Activated T-cell treated with anti-CD3 and anti-CD28 coated beads, Interleukin-2, amount 50 U/mL, for 72 hours (primary cell): ENCODE measurements around the gene CYB5R2. TPM values are rescaled to one million over a fixed set of nuclear protein-coding genes. Genes with fewer than 3 reads are reported as not detected.
A peak's percentile ranks its signal among the peaks of the same experiment; 100 is the strongest.

Source experiments
- ATAC-seq, 2 donors: fragments of 150-1000 bp; cut with Tn5 transposase; replicated peaks in 1 of 2; 2 replicates each; pipeline ENCODE4 v1.10.0; 2021; ENCODE audit warnings: moderate library complexity in 2 of 2, mild to moderate bottlenecking in 1 of 2
- DNase-seq, 2 donors: peaks; one replicate each; pipeline ENCODE4 v3.0.0; 2021 to 2022; ENCODE audit warnings: mixed read lengths in 1 of 2
- H3K27ac Mint-ChIP-seq: one replicate; pipeline ENCODE4 v1.8.0; 2022; ENCODE audit warnings: mild to moderate bottlenecking, moderate library complexity, mixed read lengths
- H3K27me3 Mint-ChIP-seq: one replicate; pipeline ENCODE4 v1.8.0; 2022; ENCODE audit warnings: low read depth, mixed read lengths
- H3K36me3 Mint-ChIP-seq, 2 donors: one replicate each; pipeline ENCODE4 v1.8.0; 2022; ENCODE audit warnings: mixed read lengths in 2 of 2, mild to moderate bottlenecking in 1 of 2; ENCODE audit not compliant: insufficient read depth in 2 of 2
- H3K4me1 Mint-ChIP-seq: one replicate; pipeline ENCODE4 v1.8.0; 2022; ENCODE audit warnings: low read depth, mixed read lengths
- H3K4me3 Mint-ChIP-seq, 2 donors: one replicate each; pipeline ENCODE4 v1.8.0; 2022; ENCODE audit warnings: mild to moderate bottlenecking in 2 of 2, mixed read lengths in 2 of 2, moderate library complexity in 2 of 2
- H3K9me3 Mint-ChIP-seq, 2 donors: one replicate each; pipeline ENCODE4 v1.8.0; 2022; ENCODE audit warnings: mixed read lengths in 2 of 2
- total RNA-seq, 2 donors: library from RNA; stranded (reverse); gene quantifications; one replicate each; pipeline ENCODE4 v1.2.3, GENCODE V29; 2022

Gene CYB5R2
- total RNA-seq, result 10 to 100 TPM; 12.8 to 14.8 TPM

GRCh38 chr11:7672960-7673723, at the start of gene CYB5R2:
TSS of gene CYB5R2 (minus strand) at chr11:7673500. CDS start at chr11:7672825, 675 bp downstream.
- peaks cover 50% of the 10 kb centered on the region for H3K4me1 Mint-ChIP-seq
- ATAC-seq (peak; percentile 23 to 29), DNase-seq (peak; percentile 28 to 35)
- no peaks in the 10 kb centered on the region for H3K36me3 Mint-ChIP-seq
- H3K4me3 Mint-ChIP-seq, result peak within 1 kb of the TSS; percentile 71 to 84
- H3K9me3 Mint-ChIP-seq, result no peaks in the 10 kb centered on the region
- peaks cover 46% of the 10 kb centered on the region for H3K27me3 Mint-ChIP-seq
- peak within 1 kb of the TSS; percentile 26 for H3K27ac Mint-ChIP-seq

- Mint-ChIP-seq H3K27me3 (peaks cover 37% of the 10 kb centered on the region), H3K4me1 (peaks cover 6% of the 10 kb centered on the region), H3K4me3 (no peak overlapping the region), H3K9me3 (peaks cover 2 to 8% of the 10 kb centered on the region in 2 donors), H3K36me3 (peaks cover 0 to 2% of the 10 kb centered on the region in 2 donors), H3K27ac (no peak overlapping the region)
- no peak for DNase-seq
- ATAC-seq, result no peak
Observed at GRCh38 chr11:7714786-7715185, 41.5 kb upstream of the CYB5R2 start.

- no peak within 1 kb of the TSS for H3K27ac Mint-ChIP-seq
- H3K9me3 Mint-ChIP-seq, result no peaks in the 10 kb centered on the region
- H3K36me3 Mint-ChIP-seq, result no peaks in the 10 kb centered on the region
- no peak for DNase-seq
- ATAC-seq, result no peak
- peaks cover 48% of the 10 kb centered on the region for H3K27me3 Mint-ChIP-seq
- no peak within 1 kb of the TSS for H3K4me3 Mint-ChIP-seq
- H3K4me1 Mint-ChIP-seq, result no peaks in the 10 kb centered on the region
Observed at GRCh38 chr11:7706377-7706776, 33.1 kb upstream of the CYB5R2 start, which contains the start of gene OVCH2. TSS of gene OVCH2 (minus strand) at chr11:7706477. CDS start at chr11:7706394, 83 bp downstream.

GRCh38 chr11:7703740-7704139, 30.4 kb upstream of the CYB5R2 start:
- DNase-seq (no peak), ATAC-seq (no peak)
- no peaks in the 10 kb centered on the region for H3K9me3 Mint-ChIP-seq
- peaks cover 53% of the 10 kb centered on the region for H3K27me3 Mint-ChIP-seq
- H3K36me3 Mint-ChIP-seq, result no peaks in the 10 kb centered on the region
- no peak overlapping the region for H3K4me3 Mint-ChIP-seq
- H3K4me1 Mint-ChIP-seq, result no peaks in the 10 kb centered on the region
- no peak overlapping the region for H3K27ac Mint-ChIP-seq

GRCh38 chr11:7696424-7696823, 23.1 kb upstream of the CYB5R2 start:
- Mint-ChIP-seq H3K4me1 (peaks cover 18% of the 10 kb centered on the region), H3K9me3 (no peaks in the 10 kb centered on the region), H3K4me3 (no peak overlapping the region), H3K27me3 (peaks cover 42% of the 10 kb centered on the region), H3K27ac (no peak overlapping the region), H3K36me3 (no peaks in the 10 kb centered on the region)
- peak; percentile 47 to 72 for ATAC-seq
- DNase-seq, result no peak

- Mint-ChIP-seq H3K36me3 (no peaks in the 10 kb centered on the region), H3K4me1 (peaks cover 19% of the 10 kb centered on the region), H3K27me3 (peaks cover 34% of the 10 kb centered on the region), H3K9me3 (no peaks in the 10 kb centered on the region), H3K27ac (no peak overlapping the region), H3K4me3 (peak overlapping the region; percentile 17 to 48)
- DNase-seq, result no peak
- no peak for ATAC-seq
Observed at GRCh38 chr11:7694235-7694634, 20.9 kb upstream of the CYB5R2 start.

GRCh38 chr11:7692426-7692825, 19.1 kb upstream of the CYB5R2 start:
- H3K4me3 Mint-ChIP-seq, result no peak overlapping the region

GRCh38 chr11:7691759-7692350, 18.6 kb upstream of the CYB5R2 start:
- Mint-ChIP-seq H3K27me3 (peaks cover 38% of the 10 kb centered on the region), H3K27ac (no peak overlapping the region), H3K36me3 (no peaks in the 10 kb centered on the region), H3K9me3 (no peaks in the 10 kb centered on the region), H3K4me3 (no peak overlapping the region), H3K4me1 (peaks cover 18% of the 10 kb centered on the region)
- DNase-seq (no peak), ATAC-seq (no peak)

More at GRCh38 chr11:7692426-7692825, 19.1 kb upstream of the CYB5R2 start:
- H3K4me1 Mint-ChIP-seq, result peaks cover 19% of the 10 kb centered on the region
- no peaks in the 10 kb centered on the region for H3K9me3 Mint-ChIP-seq
- ATAC-seq, result no peak
- H3K27me3 Mint-ChIP-seq, result peaks cover 38% of the 10 kb centered on the region
- H3K36me3 Mint-ChIP-seq, result no peaks in the 10 kb centered on the region
- H3K27ac Mint-ChIP-seq, result no peak overlapping the region
- no peak for DNase-seq

- H3K4me3 Mint-ChIP-seq, result no peak overlapping the region
- peaks cover 11% of the 10 kb centered on the region for H3K4me1 Mint-ChIP-seq
- peak in 1 of 2 donors; percentile 48 for ATAC-seq
- DNase-seq, result no peak
- H3K9me3 Mint-ChIP-seq, result no peaks in the 10 kb centered on the region
- H3K36me3 Mint-ChIP-seq, result no peaks in the 10 kb centered on the region
- H3K27ac Mint-ChIP-seq, result no peak overlapping the region
- H3K27me3 Mint-ChIP-seq, result peaks cover 38% of the 10 kb centered on the region
Observed at GRCh38 chr11:7690648-7691047, 17.3 kb upstream of the CYB5R2 start.

GRCh38 chr11:7689239-7689638, 15.9 kb upstream of the CYB5R2 start:
- peaks cover 36% of the 10 kb centered on the region for H3K27me3 Mint-ChIP-seq
- DNase-seq (no peak), ATAC-seq (no peak)
- no peaks in the 10 kb centered on the region for H3K9me3 Mint-ChIP-seq
- no peak overlapping the region for H3K27ac Mint-ChIP-seq
- no peak overlapping the region for H3K4me3 Mint-ChIP-seq
- H3K36me3 Mint-ChIP-seq, result no peaks in the 10 kb centered on the region
- peaks cover 7% of the 10 kb centered on the region for H3K4me1 Mint-ChIP-seq

GRCh38 chr11:7688238-7688826, 15.0 kb upstream of the CYB5R2 start:
- peaks cover 27% of the 10 kb centered on the region for H3K27me3 Mint-ChIP-seq
- ATAC-seq (peak in 1 of 2 donors; percentile 29), DNase-seq (peak; percentile 21 to 32)
- no peak overlapping the region for H3K27ac Mint-ChIP-seq
- peaks cover 6% of the 10 kb centered on the region for H3K4me1 Mint-ChIP-seq
- H3K4me3 Mint-ChIP-seq, result no peak overlapping the region
- H3K36me3 Mint-ChIP-seq, result no peaks in the 10 kb centered on the region
- H3K9me3 Mint-ChIP-seq, result no peaks in the 10 kb centered on the region

GRCh38 chr11:7687386-7687785, 14.1 kb upstream of the CYB5R2 start:
- peaks cover 6% of the 10 kb centered on the region for H3K4me1 Mint-ChIP-seq
- H3K27me3 Mint-ChIP-seq, result peaks cover 19% of the 10 kb centered on the region
- no peaks in the 10 kb centered on the region for H3K9me3 Mint-ChIP-seq
- H3K27ac Mint-ChIP-seq, result no peak overlapping the region
- ATAC-seq, result no peak
- DNase-seq, result no peak
- no peak overlapping the region for H3K4me3 Mint-ChIP-seq
- no peaks in the 10 kb centered on the region for H3K36me3 Mint-ChIP-seq

GRCh38 chr11:7686761-7687160, 13.5 kb upstream of the CYB5R2 start:
- Mint-ChIP-seq H3K27me3 (peaks cover 17% of the 10 kb centered on the region), H3K4me1 (peaks cover 5% of the 10 kb centered on the region), H3K4me3 (no peak overlapping the region), H3K36me3 (no peaks in the 10 kb centered on the region), H3K9me3 (no peaks in the 10 kb centered on the region), H3K27ac (no peak overlapping the region)
- ATAC-seq (no peak), DNase-seq (no peak)
